Osteoblast (primary cell): ENCODE data around the gene FURIN. TPM values are rescaled to one million over a fixed set of nuclear protein-coding genes. Genes with fewer than 3 reads are reported as not detected.
A peak's percentile ranks its signal among the peaks of the same experiment; 100 is the strongest.

Experiments
- DNase-seq: peaks from one replicate; pipeline ENCODE4 v3.0.0; 2011; ENCODE audit warnings: low spot score, mixed read lengths; ENCODE audit not compliant: insufficient read length; ENCODE audit errors: missing footprints
- H2AFZ ChIP-seq: 2 replicates; pipeline ENCODE4 v1.6.0; 2011; ENCODE audit warnings: mild to moderate bottlenecking, low read length
- H3K27ac ChIP-seq: 2 replicates; pipeline ENCODE4 v1.5.1; 2011; ENCODE audit warnings: mild to moderate bottlenecking, low read depth, low read length, moderate library complexity
- H3K27me3 ChIP-seq: 2 replicates; pipeline ENCODE4 v1.6.0; 2012; ENCODE audit warnings: mild to moderate bottlenecking, control low read depth, inconsistent platforms, low read length, moderate library complexity; ENCODE audit not compliant: insufficient read depth
- H3K36me3 ChIP-seq: 2 replicates; pipeline ENCODE4 v1.5.1; 2011; ENCODE audit warnings: mild to moderate bottlenecking, low read length, control low read depth, moderate library complexity; ENCODE audit not compliant: insufficient read depth
- H3K4me1 ChIP-seq: 2 replicates; pipeline ENCODE4 v1.5.1; 2011; ENCODE audit warnings: mild to moderate bottlenecking, low read length, control low read depth, moderate library complexity; ENCODE audit not compliant: insufficient read depth
- H3K4me2 ChIP-seq: 2 replicates; pipeline ENCODE4 v1.6.0; 2011; ENCODE audit warnings: mild to moderate bottlenecking, low read length; ENCODE audit not compliant: insufficient read depth
- H3K4me3 ChIP-seq: fragments of 200-600 bp; sonication (generic); 3 replicates; pipeline ENCODE4 v1.5.1; 2012; ENCODE audit warnings: mild to moderate bottlenecking, low read length, inconsistent platforms; ENCODE audit not compliant: insufficient read depth
- H3K79me2 ChIP-seq: 2 replicates; pipeline ENCODE4 v1.6.0; 2012; ENCODE audit warnings: mild to moderate bottlenecking, low read length, control low read depth, inconsistent platforms; ENCODE audit not compliant: insufficient read depth
- H3K9me3 ChIP-seq: 2 replicates; pipeline ENCODE4 v1.5.1; 2011; ENCODE audit warnings: low read depth, low read length, control low read depth
- H4K20me1 ChIP-seq: 2 replicates; pipeline ENCODE4 v1.6.0; 2012; ENCODE audit warnings: mild to moderate bottlenecking, low read length, control low read depth; ENCODE audit not compliant: insufficient read depth
- total RNA-seq: library from RNA; depleted of rRNA; stranded (reverse); fragments of >200 nt; gene quantifications from 2 replicates; pipeline ENCODE4 v1.2.3, GENCODE V29; 2012
- TF ChIP-seq, protein P1 (sequence below): IDR thresholded peaks from 2 replicates; pipeline ENCODE4 v1.5.1; 2011; ENCODE audit warnings: mild to moderate bottlenecking, low read depth, low read length, moderate library complexity; ENCODE audit errors: extremely low read depth

Gene FURIN
- total RNA-seq, 1 donor = 39.1 TPM

- no peaks in the 10 kb centered on the region for H3K36me3 ChIP-seq
- no peaks in the 10 kb centered on the region for H3K27me3 ChIP-seq
- H4K20me1 ChIP-seq = no peaks in the 10 kb centered on the region
- no peak overlapping the region for H2AFZ ChIP-seq
- no peak overlapping the region for H3K4me2 ChIP-seq
- no peaks in the 10 kb centered on the region for H3K79me2 ChIP-seq
- TF ChIP-seq, protein P1, sequence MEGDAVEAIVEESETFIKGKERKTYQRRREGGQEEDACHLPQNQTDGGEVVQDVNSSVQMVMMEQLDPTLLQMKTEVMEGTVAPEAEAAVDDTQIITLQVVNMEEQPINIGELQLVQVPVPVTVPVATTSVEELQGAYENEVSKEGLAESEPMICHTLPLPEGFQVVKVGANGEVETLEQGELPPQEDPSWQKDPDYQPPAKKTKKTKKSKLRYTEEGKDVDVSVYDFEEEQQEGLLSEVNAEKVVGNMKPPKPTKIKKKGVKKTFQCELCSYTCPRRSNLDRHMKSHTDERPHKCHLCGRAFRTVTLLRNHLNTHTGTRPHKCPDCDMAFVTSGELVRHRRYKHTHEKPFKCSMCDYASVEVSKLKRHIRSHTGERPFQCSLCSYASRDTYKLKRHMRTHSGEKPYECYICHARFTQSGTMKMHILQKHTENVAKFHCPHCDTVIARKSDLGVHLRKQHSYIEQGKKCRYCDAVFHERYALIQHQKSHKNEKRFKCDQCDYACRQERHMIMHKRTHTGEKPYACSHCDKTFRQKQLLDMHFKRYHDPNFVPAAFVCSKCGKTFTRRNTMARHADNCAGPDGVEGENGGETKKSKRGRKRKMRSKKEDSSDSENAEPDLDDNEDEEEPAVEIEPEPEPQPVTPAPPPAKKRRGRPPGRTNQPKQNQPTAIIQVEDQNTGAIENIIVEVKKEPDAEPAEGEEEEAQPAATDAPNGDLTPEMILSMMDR = no peak
- H3K4me3 ChIP-seq = no peak overlapping the region
- H3K27ac ChIP-seq = no peak overlapping the region
- peaks cover 7% of the 10 kb centered on the region for H3K4me1 ChIP-seq
- H3K9me3 ChIP-seq = no peaks in the 10 kb centered on the region
- peak; percentile 44 for DNase-seq
Observed at GRCh38 chr15:90862964-90863778, 5.2 kb upstream of the FURIN start.

GRCh38 chr15:90863987-90864386 is 4.4 kb upstream of the FURIN start:
- Histone ChIP-seq H3K4me3 (no peak overlapping the region), H3K4me2 (no peak overlapping the region), H2AFZ (no peak overlapping the region), H3K27ac (no peak overlapping the region), H4K20me1 (no peaks in the 10 kb centered on the region), H3K9me3 (no peaks in the 10 kb centered on the region), H3K27me3 (no peaks in the 10 kb centered on the region), H3K4me1 (peaks cover 13% of the 10 kb centered on the region), H3K79me2 (no peaks in the 10 kb centered on the region), H3K36me3 (no peaks in the 10 kb centered on the region)
- TF ChIP-seq, protein P1 = no peak
- no peak for DNase-seq

DNA sequence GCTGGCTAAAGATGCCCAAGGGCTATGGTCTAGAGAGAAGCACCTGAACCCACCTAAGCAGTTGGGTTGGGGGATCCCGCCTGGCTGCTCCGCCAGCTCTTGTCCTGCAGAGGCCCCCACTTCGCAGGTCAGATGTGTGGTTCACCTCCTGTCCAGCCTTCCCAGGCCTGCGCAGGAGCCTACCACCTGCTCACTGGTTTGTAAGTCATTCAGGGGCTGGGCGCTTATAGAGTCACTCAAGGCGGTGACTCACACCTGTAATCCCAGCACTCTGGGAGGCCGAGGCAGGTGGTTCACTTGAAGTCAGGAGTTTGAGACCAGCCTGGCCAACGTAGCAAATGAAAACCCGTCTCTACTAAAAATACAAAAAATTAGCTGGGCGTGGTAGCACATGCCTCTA is 3.9 kb upstream of the FURIN start:
- no peaks in the 10 kb centered on the region for H3K79me2 ChIP-seq
- H3K36me3 ChIP-seq = no peaks in the 10 kb centered on the region
- H3K9me3 ChIP-seq = no peaks in the 10 kb centered on the region
- H3K4me2 ChIP-seq = no peak overlapping the region
- no peaks in the 10 kb centered on the region for H4K20me1 ChIP-seq
- DNase-seq = no peak
- H3K27me3 ChIP-seq = no peaks in the 10 kb centered on the region
- H3K27ac ChIP-seq = no peak overlapping the region
- peaks cover 19% of the 10 kb centered on the region for H3K4me1 ChIP-seq
- no peak overlapping the region for H2AFZ ChIP-seq
- no peak overlapping the region for H3K4me3 ChIP-seq
- TF ChIP-seq, protein P1 = no peak

GRCh38 chr15:90865702-90866101 is 2.7 kb upstream of the FURIN start:
- Histone ChIP-seq H4K20me1 (no peaks in the 10 kb centered on the region), H3K9me3 (no peaks in the 10 kb centered on the region), H2AFZ (no peak overlapping the region), H3K79me2 (peaks cover 5% of the 10 kb centered on the region), H3K4me1 (peaks cover 31% of the 10 kb centered on the region), H3K4me2 (no peak overlapping the region), H3K27me3 (no peaks in the 10 kb centered on the region), H3K36me3 (no peaks in the 10 kb centered on the region), H3K27ac (no peak overlapping the region), H3K4me3 (no peak overlapping the region)
- TF ChIP-seq, protein P1 = no peak
- no peak for DNase-seq
